WTC11 (cell line): ENCODE data around the gene CLIC6.

ENCODE experiments used
- ARID4B ChIP-seq: sonication (generic); formaldehyde crosslinking; IDR thresholded peaks from 2 replicates; pipeline ENCODE4 v1.8.0; 2023; ENCODE audit warnings: missing genetic modification reagents, mild to moderate bottlenecking, borderline replicate concordance
- ATF1 ChIP-seq: sonication (generic); formaldehyde crosslinking; IDR thresholded peaks from 2 replicates; pipeline ENCODE4 v1.8.1; 2023; ENCODE audit warnings: mild to moderate bottlenecking, moderate library complexity, missing genetic modification reagents
- CREM ChIP-seq: sonication (generic); formaldehyde crosslinking; IDR thresholded peaks from 2 replicates; pipeline ENCODE4 v1.8.1; 2022; ENCODE audit warnings: mild to moderate bottlenecking, missing genetic modification reagents, moderate library complexity
- CTCF ChIP-seq: fragments of 200-600 bp; IDR thresholded peaks from 2 replicates; pipeline ENCODE4 v1.8.0; 2022; ENCODE audit warnings: antibody characterized with exemption
- ELF4 ChIP-seq: sonication (generic); formaldehyde crosslinking; IDR thresholded peaks from 2 replicates; pipeline ENCODE4 v1.8.1; 2022; ENCODE audit warnings: low read depth, mild to moderate bottlenecking, moderate library complexity, missing genetic modification reagents
- FOXJ3 ChIP-seq: sonication (generic); formaldehyde crosslinking; IDR thresholded peaks from 2 replicates; pipeline ENCODE4 v1.9.0; 2021; ENCODE audit warnings: missing genetic modification reagents, mild to moderate bottlenecking, borderline replicate concordance
- FOXP1 ChIP-seq: sonication (generic); formaldehyde crosslinking; IDR thresholded peaks from 2 replicates; pipeline ENCODE4 v1.8.0; 2022; ENCODE audit warnings: missing genetic modification reagents, mild to moderate bottlenecking, moderate library complexity, borderline replicate concordance
- IRF1 ChIP-seq: sonication (generic); formaldehyde crosslinking; IDR thresholded peaks from 2 replicates; pipeline ENCODE4 v1.8.0; 2023; ENCODE audit warnings: missing genetic modification reagents
- JAZF1 ChIP-seq: fragments of 250-450 bp; sonication (Bioruptor Pico); IDR thresholded peaks from 2 replicates; pipeline ENCODE4 v1.9.0; 2021; ENCODE audit warnings: moderate library complexity, mild to moderate bottlenecking, inconsistent platforms
- MAX ChIP-seq: sonication (generic); formaldehyde crosslinking; IDR thresholded peaks from 2 replicates; pipeline ENCODE4 v1.8.0; 2022; ENCODE audit warnings: mild to moderate bottlenecking, missing genetic modification reagents
- NR3C1 ChIP-seq: sonication (generic); formaldehyde crosslinking; conservative IDR thresholded peaks from 2 replicates; pipeline ENCODE4 v1.8.1; 2023; ENCODE audit warnings: low read depth, mild to moderate bottlenecking, missing genetic modification reagents
- SP1 ChIP-seq: sonication (generic); formaldehyde crosslinking; conservative IDR thresholded peaks from 2 replicates; pipeline ENCODE4 v1.8.1; 2022; ENCODE audit warnings: missing genetic modification reagents
- STAT6 ChIP-seq: sonication (generic); formaldehyde crosslinking; conservative IDR thresholded peaks from 2 replicates; pipeline ENCODE4 v1.8.1; 2023; ENCODE audit warnings: mild to moderate bottlenecking, low read depth, missing genetic modification reagents, moderate library complexity

GRCh38 chr21:34703571-34703970 lies 34.8 kb downstream of the CLIC6 start:
- no peak for TF ChIP-seq SP1
- no peak for TF ChIP-seq IRF1 (CRISPR knock-in tag)
- no peak for TF ChIP-seq STAT6
- TF ChIP-seq MAX, result no peak
- no peak for TF ChIP-seq NR3C1 (CRISPR knock-in tag)
- TF ChIP-seq CREM, result no peak
- no peak for TF ChIP-seq FOXJ3 (CRISPR knock-in tag)
- TF ChIP-seq ATF1 (CRISPR knock-in tag), result no peak
- TF ChIP-seq CTCF, result no peak
- TF ChIP-seq ARID4B, result no peak
- TF ChIP-seq FOXP1 (CRISPR knock-in tag), result no peak
- no peak for TF ChIP-seq JAZF1
- TF ChIP-seq ELF4, result no peak
